GM23338 (cell line): ENCODE data around the gene METTL26.

Experiments
- CREB1 ChIP-seq: fragments of 250-450 bp; sonication (Bioruptor Pico); IDR thresholded peaks from 2 replicates; pipeline ENCODE4 v1.5.0; 2020; ENCODE audit warnings: low read depth, mild to moderate bottlenecking, moderate library complexity
- EZH2 ChIP-seq: fragments of 200-600 bp; sonication (generic); IDR thresholded peaks from one replicate; pipeline ENCODE4 v1.8.0; 2017; ENCODE audit warnings: antibody characterized with exemption, mild to moderate bottlenecking, low read depth; ENCODE audit not compliant: unreplicated experiment
- EZH2phosphoT487 ChIP-seq: fragments of 200-600 bp; sonication (generic); IDR thresholded peaks from one replicate; pipeline ENCODE4 v1.8.1; 2018; ENCODE audit warnings: antibody characterized with exemption; ENCODE audit not compliant: unreplicated experiment
- JUNB ChIP-seq: IDR thresholded peaks from one replicate; pipeline ENCODE4 v1.6.1; 2016; ENCODE audit warnings: antibody characterized with exemption; ENCODE audit not compliant: unreplicated experiment
- POLR2AphosphoS5 ChIP-seq: IDR thresholded peaks from 2 replicates; pipeline ENCODE4 v1.6.1; 2016; ENCODE audit warnings: antibody characterized with exemption, low read depth
- STAT1 ChIP-seq: IDR thresholded peaks from one replicate; pipeline ENCODE4 v1.6.1; 2016; ENCODE audit warnings: antibody characterized with exemption; ENCODE audit not compliant: unreplicated experiment
- TF ChIP-seq, protein P1 (sequence below), 2 experiments: fragments of 200-600 bp in 1 of 2; sonication (generic) in 1 of 2; conservative IDR thresholded peaks; 2 replicates each; pipeline versions ENCODE4 v1.5.1 to v1.6.1; 2016 to 2017; ENCODE audit warnings: antibody characterized with exemption in 2 of 2, low read depth in 2 of 2, mild to moderate bottlenecking in 2 of 2, moderate library complexity in 1 of 2
- TF ChIP-seq, protein P2 (sequence below): IDR thresholded peaks from 2 replicates; pipeline ENCODE4 v1.6.1; 2016; ENCODE audit warnings: antibody characterized with exemption
- TF ChIP-seq, protein P3 (sequence below): IDR thresholded peaks from one replicate; pipeline ENCODE4 v1.6.1; 2018; ENCODE audit warnings: antibody characterized with exemption; ENCODE audit not compliant: unreplicated experiment

DNA sequence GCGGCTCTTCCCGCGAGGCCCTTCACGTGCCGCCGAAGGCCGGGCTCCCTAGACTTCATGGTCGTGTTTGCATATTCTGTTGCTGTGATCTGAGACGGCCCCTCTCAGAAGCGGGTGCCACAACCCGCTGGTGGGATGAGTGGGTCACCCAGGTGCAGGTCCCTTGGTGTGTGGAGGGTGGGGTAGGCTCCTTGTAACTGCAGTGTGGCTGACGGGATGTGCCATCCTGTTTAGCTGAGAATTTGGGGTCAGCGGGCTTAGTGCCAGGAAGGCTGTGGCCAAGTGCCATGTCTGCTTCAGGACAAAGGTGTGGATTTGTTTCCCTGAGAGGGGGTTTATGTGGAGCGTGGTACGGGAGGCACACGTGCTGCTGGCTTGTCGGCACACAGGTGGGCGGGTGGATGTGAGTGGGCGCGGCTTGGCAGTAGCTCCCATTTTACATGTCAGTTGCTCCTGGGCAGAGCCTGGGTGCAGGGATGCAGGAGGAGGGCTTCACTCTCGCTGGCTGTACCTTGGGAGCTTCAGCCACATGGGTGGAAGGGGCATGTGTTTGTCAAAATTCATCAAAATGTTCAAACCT is 14.5 kb downstream of the METTL26 start:
- TF ChIP-seq, protein P1, sequence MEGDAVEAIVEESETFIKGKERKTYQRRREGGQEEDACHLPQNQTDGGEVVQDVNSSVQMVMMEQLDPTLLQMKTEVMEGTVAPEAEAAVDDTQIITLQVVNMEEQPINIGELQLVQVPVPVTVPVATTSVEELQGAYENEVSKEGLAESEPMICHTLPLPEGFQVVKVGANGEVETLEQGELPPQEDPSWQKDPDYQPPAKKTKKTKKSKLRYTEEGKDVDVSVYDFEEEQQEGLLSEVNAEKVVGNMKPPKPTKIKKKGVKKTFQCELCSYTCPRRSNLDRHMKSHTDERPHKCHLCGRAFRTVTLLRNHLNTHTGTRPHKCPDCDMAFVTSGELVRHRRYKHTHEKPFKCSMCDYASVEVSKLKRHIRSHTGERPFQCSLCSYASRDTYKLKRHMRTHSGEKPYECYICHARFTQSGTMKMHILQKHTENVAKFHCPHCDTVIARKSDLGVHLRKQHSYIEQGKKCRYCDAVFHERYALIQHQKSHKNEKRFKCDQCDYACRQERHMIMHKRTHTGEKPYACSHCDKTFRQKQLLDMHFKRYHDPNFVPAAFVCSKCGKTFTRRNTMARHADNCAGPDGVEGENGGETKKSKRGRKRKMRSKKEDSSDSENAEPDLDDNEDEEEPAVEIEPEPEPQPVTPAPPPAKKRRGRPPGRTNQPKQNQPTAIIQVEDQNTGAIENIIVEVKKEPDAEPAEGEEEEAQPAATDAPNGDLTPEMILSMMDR (conservative IDR thresholded peaks at IDR 0.05; ENCODE audit: low read depth in 2 of 2) = no peak
- no peak for TF ChIP-seq EZH2
- no peak for TF ChIP-seq POLR2AphosphoS5
- TF ChIP-seq, protein P2, sequence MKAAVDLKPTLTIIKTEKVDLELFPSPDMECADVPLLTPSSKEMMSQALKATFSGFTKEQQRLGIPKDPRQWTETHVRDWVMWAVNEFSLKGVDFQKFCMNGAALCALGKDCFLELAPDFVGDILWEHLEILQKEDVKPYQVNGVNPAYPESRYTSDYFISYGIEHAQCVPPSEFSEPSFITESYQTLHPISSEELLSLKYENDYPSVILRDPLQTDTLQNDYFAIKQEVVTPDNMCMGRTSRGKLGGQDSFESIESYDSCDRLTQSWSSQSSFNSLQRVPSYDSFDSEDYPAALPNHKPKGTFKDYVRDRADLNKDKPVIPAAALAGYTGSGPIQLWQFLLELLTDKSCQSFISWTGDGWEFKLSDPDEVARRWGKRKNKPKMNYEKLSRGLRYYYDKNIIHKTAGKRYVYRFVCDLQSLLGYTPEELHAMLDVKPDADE = no peak
- TF ChIP-seq JUNB = no peak
- TF ChIP-seq EZH2phosphoT487 = no peak
- TF ChIP-seq, protein P3, sequence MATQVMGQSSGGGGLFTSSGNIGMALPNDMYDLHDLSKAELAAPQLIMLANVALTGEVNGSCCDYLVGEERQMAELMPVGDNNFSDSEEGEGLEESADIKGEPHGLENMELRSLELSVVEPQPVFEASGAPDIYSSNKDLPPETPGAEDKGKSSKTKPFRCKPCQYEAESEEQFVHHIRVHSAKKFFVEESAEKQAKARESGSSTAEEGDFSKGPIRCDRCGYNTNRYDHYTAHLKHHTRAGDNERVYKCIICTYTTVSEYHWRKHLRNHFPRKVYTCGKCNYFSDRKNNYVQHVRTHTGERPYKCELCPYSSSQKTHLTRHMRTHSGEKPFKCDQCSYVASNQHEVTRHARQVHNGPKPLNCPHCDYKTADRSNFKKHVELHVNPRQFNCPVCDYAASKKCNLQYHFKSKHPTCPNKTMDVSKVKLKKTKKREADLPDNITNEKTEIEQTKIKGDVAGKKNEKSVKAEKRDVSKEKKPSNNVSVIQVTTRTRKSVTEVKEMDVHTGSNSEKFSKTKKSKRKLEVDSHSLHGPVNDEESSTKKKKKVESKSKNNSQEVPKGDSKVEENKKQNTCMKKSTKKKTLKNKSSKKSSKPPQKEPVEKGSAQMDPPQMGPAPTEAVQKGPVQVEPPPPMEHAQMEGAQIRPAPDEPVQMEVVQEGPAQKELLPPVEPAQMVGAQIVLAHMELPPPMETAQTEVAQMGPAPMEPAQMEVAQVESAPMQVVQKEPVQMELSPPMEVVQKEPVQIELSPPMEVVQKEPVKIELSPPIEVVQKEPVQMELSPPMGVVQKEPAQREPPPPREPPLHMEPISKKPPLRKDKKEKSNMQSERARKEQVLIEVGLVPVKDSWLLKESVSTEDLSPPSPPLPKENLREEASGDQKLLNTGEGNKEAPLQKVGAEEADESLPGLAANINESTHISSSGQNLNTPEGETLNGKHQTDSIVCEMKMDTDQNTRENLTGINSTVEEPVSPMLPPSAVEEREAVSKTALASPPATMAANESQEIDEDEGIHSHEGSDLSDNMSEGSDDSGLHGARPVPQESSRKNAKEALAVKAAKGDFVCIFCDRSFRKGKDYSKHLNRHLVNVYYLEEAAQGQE = no peak
- TF ChIP-seq CREB1 (CRISPR knock-in tag) = no peak
- TF ChIP-seq STAT1 = no peak
